CD14-positive monocyte (primary cell): ENCODE results near the gene AQR. TPM values are rescaled to one million over a fixed set of nuclear protein-coding genes. Genes with fewer than 3 reads are reported as not detected.

Source experiments
- DNase-seq, 3 donors: peaks; one replicate each; pipeline ENCODE4 v3.0.0-alpha.2; 2011 to 2022
- H2AFZ ChIP-seq: 2 replicates; pipeline ENCODE4 v1.6.0; 2012; ENCODE audit warnings: mild to moderate bottlenecking, low read depth, low read length, inconsistent platforms; ENCODE audit not compliant: insufficient read depth, poor library complexity, severe bottlenecking
- H3K27ac ChIP-seq, 2 donors: 1 replicate in 1 of 2; 2 replicates in 1 of 2; pipeline ENCODE4 v1.5.1; 2012 to 2013; ENCODE audit warnings: low read length in 2 of 2, control low read depth in 1 of 2, inconsistent platforms in 1 of 2, low read depth in 1 of 2, mild to moderate bottlenecking in 1 of 2
- H3K27me3 ChIP-seq, 2 donors: one replicate each; pipeline versions ENCODE4 v1.6.0 to v1.6.1; 2011 to 2013; ENCODE audit warnings: low read length in 2 of 2; ENCODE audit not compliant: control insufficient read depth in 2 of 2, insufficient read depth in 2 of 2
- H3K36me3 ChIP-seq, 2 donors: replicated peaks in 1 of 2; 1 replicate in 1 of 2; 2 replicates in 1 of 2; pipeline versions ENCODE4 v1.5.1 to v1.6.1; 2012 to 2013; ENCODE audit warnings: low read length in 2 of 2, control low read depth in 1 of 2, inconsistent platforms in 1 of 2, mild to moderate bottlenecking in 1 of 2; ENCODE audit not compliant: insufficient read depth in 2 of 2, control insufficient read depth in 1 of 2
- H3K4me1 ChIP-seq, 2 donors: 1 replicate in 1 of 2; 2 replicates in 1 of 2; pipeline versions ENCODE4 v1.5.1 to v1.6.1; 2012 to 2013; ENCODE audit warnings: low read length in 2 of 2, control low read depth in 1 of 2, inconsistent platforms in 1 of 2, mild to moderate bottlenecking in 1 of 2, moderate library complexity in 1 of 2; ENCODE audit not compliant: insufficient read depth in 2 of 2, control insufficient read depth in 1 of 2
- H3K4me2 ChIP-seq: replicated peaks from 2 replicates; pipeline ENCODE3; 2012; ENCODE audit warnings: low read length, moderate library complexity, mild to moderate bottlenecking; ENCODE audit not compliant: poor library complexity, severe bottlenecking; ENCODE audit errors: extremely low read depth
- H3K4me3 ChIP-seq, 3 experiments: fragments of 200-600 bp in 1 of 3; sonication (generic) in 1 of 3; replicated peaks in 1 of 3; 1 replicate in 2 of 3; 2 replicates in 1 of 3; pipeline ENCODE4 v1.5.1; 2011 to 2013; ENCODE audit warnings: low read length in 3 of 3, mild to moderate bottlenecking in 3 of 3, control low read depth in 2 of 3, low read depth in 2 of 3, inconsistent platforms in 1 of 3, moderate library complexity in 1 of 3
- H3K79me2 ChIP-seq: 2 replicates; pipeline ENCODE4 v1.6.0; 2012; ENCODE audit warnings: mild to moderate bottlenecking, control low read depth, inconsistent platforms, low read length, moderate library complexity; ENCODE audit not compliant: insufficient read depth
- H3K9ac ChIP-seq: 2 replicates; pipeline ENCODE4 v1.6.0; 2017; ENCODE audit warnings: low read length, mild to moderate bottlenecking; ENCODE audit not compliant: insufficient read depth, poor library complexity, severe bottlenecking
- H3K9me3 ChIP-seq, 2 donors: replicated peaks in 1 of 2; 1 replicate in 1 of 2; 2 replicates in 1 of 2; pipeline versions ENCODE4 v1.5.1 to v1.6.1; 2012 to 2013; ENCODE audit warnings: low read length in 2 of 2, control low read depth in 1 of 2; ENCODE audit not compliant: control insufficient read depth in 1 of 2, insufficient read depth in 1 of 2
- H4K20me1 ChIP-seq: 2 replicates; pipeline ENCODE4 v1.6.0; 2012; ENCODE audit warnings: mild to moderate bottlenecking, low read length, control low read depth, moderate library complexity; ENCODE audit not compliant: insufficient read depth
- H3K27ac Mint-ChIP-seq, 7 donors: one replicate each; pipeline ENCODE4 v1.8.0; 2020; ENCODE audit warnings: mild to moderate bottlenecking in 7 of 7, mixed read lengths in 7 of 7, moderate library complexity in 6 of 7, inconsistent platforms in 2 of 7
- H3K27me3 Mint-ChIP-seq, 3 donors: one replicate each; pipeline ENCODE4 v1.8.0; 2021 to 2022; ENCODE audit warnings: low read depth in 3 of 3, mild to moderate bottlenecking in 3 of 3, mixed read lengths in 3 of 3, moderate library complexity in 3 of 3, inconsistent platforms in 1 of 3
- H3K36me3 Mint-ChIP-seq, 2 donors: one replicate each; pipeline ENCODE4 v1.8.0; 2020; ENCODE audit warnings: mixed read lengths in 2 of 2, inconsistent platforms in 1 of 2, mild to moderate bottlenecking in 1 of 2
- H3K4me1 Mint-ChIP-seq: one replicate; pipeline ENCODE4 v1.8.0; 2020; ENCODE audit warnings: mild to moderate bottlenecking, mixed read lengths
- H3K4me3 Mint-ChIP-seq, 2 donors: one replicate each; pipeline ENCODE4 v1.8.0; 2020; ENCODE audit warnings: mild to moderate bottlenecking in 2 of 2, mixed read lengths in 2 of 2, moderate library complexity in 1 of 2
- H3K9me3 Mint-ChIP-seq, 7 donors: one replicate each; pipeline ENCODE4 v1.8.0; 2020 to 2022; ENCODE audit warnings: mixed read lengths in 7 of 7, mild to moderate bottlenecking in 6 of 7, moderate library complexity in 6 of 7, inconsistent platforms in 2 of 7
- CTCF ChIP-seq: fragments of 200-600 bp; IDR thresholded peaks from one replicate; pipeline ENCODE4 v1.8.0; 2022; ENCODE audit warnings: antibody characterized with exemption, mild to moderate bottlenecking
- WGBS: methylation state at CpG from one replicate; pipeline ENCODE4 v1.1.5; 2013; ENCODE audit warnings: missing lambda C conversion rate; ENCODE audit not compliant: insufficient coverage; 5-methylcytosine and 5-hydroxymethylcytosine counted together
- intact Hi-C, 2 donors: fragments of 100-400 bp; cut with micrococcal nuclease; formaldehyde crosslinking; loops; one replicate each; pipeline versions ENCODE4 v1.15.0 to v1.15.1; 2023
- polyA plus RNA-seq, 3 donors: library from polyadenylated mRNA; depleted of rRNA in 1 of 3; unstranded in 2 of 3; stranded (reverse) in 1 of 3; fragments of 300-500 nt in 2 of 3; fragments of >200 nt in 1 of 3; fragmentation: Illumina TruSeq in 2 of 3; gene quantifications; 1 replicate in 2 of 3; 2 replicates in 1 of 3; pipeline ENCODE4 v1.2.3, GENCODE V29; 2012 to 2021

AQR gene
- polyA plus RNA-seq, 3 donors = 8.4 to 26.4 (median 16.8) TPM

DNA sequence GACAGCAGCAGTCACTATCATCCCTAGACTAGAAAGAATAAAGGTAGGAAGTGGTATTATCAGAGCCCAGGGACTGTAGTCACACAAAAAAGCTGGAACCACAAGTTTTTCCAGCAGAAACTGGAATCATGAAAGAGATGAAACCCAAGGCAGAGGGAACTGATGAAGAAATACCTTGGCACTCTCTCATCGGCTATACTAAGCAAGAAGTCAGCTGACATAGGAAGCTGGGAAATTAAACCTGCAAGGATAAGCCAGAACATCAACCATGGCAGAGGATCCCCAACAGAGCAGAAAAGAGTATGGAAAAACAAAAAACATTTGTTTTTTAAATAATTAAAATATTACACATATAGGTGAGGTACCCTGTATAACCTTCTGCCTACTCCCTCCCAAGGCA lies 86.5 kb downstream of the AQR start:
- DNase-seq = no peak
- H3K79me2 ChIP-seq = no peaks in the 10 kb centered on the region
- intact Hi-C loops = no loop called here
- Mint-ChIP-seq H3K9me3 (no peaks in the 10 kb centered on the region), H3K4me3 (no peak overlapping the region), H3K4me1 (no peaks in the 10 kb centered on the region), H3K27ac (peak overlapping the region in 1 of 7 donors; percentile 45), H3K36me3 (peaks cover 70 to 93% of the 10 kb centered on the region in 2 donors), H3K27me3 (no peaks in the 10 kb centered on the region)
- H3K9me3 ChIP-seq = no peaks in the 10 kb centered on the region
- TF ChIP-seq CTCF = no peak
- H3K27ac ChIP-seq = no peak overlapping the region
- H3K9ac ChIP-seq = no peak overlapping the region
- no peak overlapping the region for H3K4me3 ChIP-seq
- WGBS = no CpG with 5 or more reads among the region's 1 CpG
- no peak overlapping the region for H3K4me2 ChIP-seq
- H2AFZ ChIP-seq = no peak overlapping the region
- no peaks in the 10 kb centered on the region for H3K27me3 ChIP-seq
- H3K4me1 ChIP-seq = no peaks in the 10 kb centered on the region
- H4K20me1 ChIP-seq = no peaks in the 10 kb centered on the region
- peaks cover 86 to 100% of the 10 kb centered on the region in 2 donors for H3K36me3 ChIP-seq

DNA sequence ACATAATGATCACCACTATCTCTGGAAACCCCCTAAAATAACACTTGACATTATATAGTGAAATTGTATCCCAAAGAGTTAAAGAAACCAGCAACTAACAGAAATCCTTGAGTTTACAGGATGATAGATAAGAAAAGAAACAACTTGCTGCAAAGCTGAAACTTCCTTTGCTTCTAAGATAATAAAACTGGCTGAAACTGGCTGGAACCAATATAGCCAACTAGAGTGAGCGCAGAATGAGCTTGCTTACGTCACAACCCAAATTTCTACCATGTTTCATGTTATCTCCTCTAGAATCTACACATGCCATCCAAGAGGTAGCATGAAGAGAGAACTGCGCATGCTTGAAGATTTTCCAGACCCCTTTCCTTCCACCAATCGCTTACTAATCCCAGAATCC lies 90.4 kb downstream of the AQR start:
- H2AFZ ChIP-seq = no peak overlapping the region
- 100% methylated on average over 3 of the region's 4 CpGs for WGBS
- H3K36me3 ChIP-seq = peaks cover 82 to 100% of the 10 kb centered on the region in 2 donors
- no peak overlapping the region for H3K27ac ChIP-seq
- DNase-seq = no peak
- no peaks in the 10 kb centered on the region for H3K79me2 ChIP-seq
- Mint-ChIP-seq H3K9me3 (no peaks in the 10 kb centered on the region), H3K27me3 (peaks cover 0 to 2% (median 0%) of the 10 kb centered on the region in 3 donors), H3K4me3 (no peak overlapping the region), H3K27ac (no peak overlapping the region), H3K36me3 (peaks cover 70 to 94% of the 10 kb centered on the region in 2 donors), H3K4me1 (no peaks in the 10 kb centered on the region)
- H3K27me3 ChIP-seq = no peaks in the 10 kb centered on the region
- no peak for TF ChIP-seq CTCF
- no peaks in the 10 kb centered on the region for H4K20me1 ChIP-seq
- H3K9me3 ChIP-seq = no peaks in the 10 kb centered on the region
- H3K4me2 ChIP-seq = no peak overlapping the region
- H3K9ac ChIP-seq = no peak overlapping the region
- no peak overlapping the region for H3K4me3 ChIP-seq
- no peaks in the 10 kb centered on the region for H3K4me1 ChIP-seq
- intact Hi-C loops = loop anchor here in 1 of 2 donors (10.0 kb wide), 1 partner anchor 46 kb away; no protein-coding TSS in a partner anchor
